GM12878 (cell line): ENCODE measurements around the gene NLRC3. TPM values are rescaled to one million over a fixed set of nuclear protein-coding genes. Genes with fewer than 3 reads are reported as not detected.

Source experiments
- ATAC-seq: fragments of 200-7000 bp; cut with Tn5 transposase; 3 replicates; pipeline ENCODE4 v1.9.1; 2020; ENCODE audit warnings: mild to moderate bottlenecking, moderate library complexity
- BruUV-seq: library from RNA; stranded (reverse); fragments of 400-500 nt; replicated peaks from 2 replicates; lab custom pipeline; 2021; lab: Mats Ljungman, UMichigan
- CTCF ChIA-PET: fragments of 300-600 bp; sonication (Branson Sonifier 250); formaldehyde crosslinking; extraction: SDS; loops from one replicate; lab custom pipeline; 2021; ENCODE audit warnings: inconsistent platforms; lab: Yijun Ruan, JAX
- POLR2A ChIA-PET: fragments of 350-600 bp; formaldehyde crosslinking; extraction: SDS; loops from one replicate; lab custom pipeline; 2021; ENCODE audit warnings: inconsistent platforms; lab: Charles Lee
- RAD21 ChIA-PET: fragments of 300-600 bp; sonication (Branson Sonifier 250); formaldehyde crosslinking; loops from one replicate; lab custom pipeline; 2023; ENCODE audit warnings: antibody characterized with exemption; ENCODE audit not compliant: unreplicated experiment; lab: Charles Lee
- SMC1A ChIA-PET: fragments of 300-600 bp; sonication (Branson Sonifier 250); formaldehyde crosslinking; loops from one replicate; lab custom pipeline; 2023; ENCODE audit not compliant: unreplicated experiment, uncharacterized antibody; lab: Charles Lee
- DNase-seq: peaks from one replicate; pipeline ENCODE4 v3.0.0-alpha.2; 2011; ENCODE audit warnings: low read depth, low spot score
- FAIRE-seq: peaks from 3 replicates; lab custom pipeline; 2011; peaks lifted over from hg19 to GRCh38; lab: Jason Lieb, UNC
- H2AFZ ChIP-seq: 2 replicates; pipeline ENCODE4 v1.6.0; 2011; ENCODE audit warnings: low read depth, low read length, control low read depth; ENCODE audit not compliant: control insufficient read depth
- H3K27ac ChIP-seq: 2 replicates; pipeline ENCODE4 v1.5.1; 2011; ENCODE audit warnings: control low read depth; ENCODE audit not compliant: control insufficient read depth, insufficient read depth
- H3K27me3 ChIP-seq, 2 experiments: replicated peaks in 1 of 2; 2 replicates each; pipeline versions ENCODE4 v1.6.0 to v1.6.1; 2011; ENCODE audit warnings: low read length in 1 of 2; ENCODE audit not compliant: control insufficient read depth in 2 of 2, insufficient read depth in 2 of 2
- H3K36me3 ChIP-seq, 2 experiments: 2 replicates each; pipeline ENCODE4 v1.5.1; 2011; ENCODE audit warnings: low read length in 1 of 2; ENCODE audit not compliant: control insufficient read depth in 2 of 2, insufficient read depth in 2 of 2
- H3K4me1 ChIP-seq: 2 replicates; pipeline ENCODE4 v1.6.1; 2011; ENCODE audit warnings: mild to moderate bottlenecking, low read length, moderate library complexity, mixed read lengths; ENCODE audit not compliant: control insufficient read depth, insufficient read depth
- H3K4me2 ChIP-seq: 2 replicates; pipeline ENCODE4 v1.6.0; 2011; ENCODE audit warnings: control low read depth; ENCODE audit not compliant: control insufficient read depth, insufficient read depth
- H3K4me3 ChIP-seq: fragments of 200-600 bp; sonication (generic); 2 replicates; pipeline ENCODE4 v1.5.1; 2016
- H3K79me2 ChIP-seq: 2 replicates; pipeline ENCODE4 v1.6.0; 2011; ENCODE audit warnings: low read length; ENCODE audit not compliant: control insufficient read depth, insufficient read depth
- H3K9ac ChIP-seq: 2 replicates; pipeline ENCODE4 v1.8.0; 2011; ENCODE audit warnings: low read length, control low read depth, mixed read lengths; ENCODE audit not compliant: control insufficient read depth, insufficient read depth
- H3K9me3 ChIP-seq: replicated peaks from 3 replicates; pipeline ENCODE4 v1.5.1; 2011; ENCODE audit warnings: mild to moderate bottlenecking, low read length; ENCODE audit not compliant: control insufficient read depth, insufficient read depth
- H4K20me1 ChIP-seq: 2 replicates; pipeline ENCODE4 v1.6.0; 2011; ENCODE audit not compliant: control insufficient read depth, insufficient read depth
- BACH1 ChIP-seq: fragments of 450-650 bp; IDR thresholded peaks from 2 replicates; pipeline ENCODE4 v1.6.1; 2017; ENCODE audit warnings: mild to moderate bottlenecking, borderline replicate concordance
- EGR1 ChIP-seq, 2 experiments: IDR thresholded peaks; 1 replicate in 1 of 2; 2 replicates in 1 of 2; pipeline ENCODE4 v1.6.1; 2011 to 2012; ENCODE audit warnings: low read depth in 2 of 2, low read length in 2 of 2, borderline replicate concordance in 1 of 2, mild to moderate bottlenecking in 1 of 2, moderate library complexity in 1 of 2
- EP300 ChIP-seq, 2 experiments: fragments of 150-350 bp in 1 of 2; IDR thresholded peaks; 2 replicates each; pipeline ENCODE4 v1.6.1; 2011 to 2012; ENCODE audit warnings: low read depth in 2 of 2, low read length in 2 of 2, borderline replicate concordance in 1 of 2, improper control_type of control experiment in 1 of 2, inconsistent platforms in 1 of 2; ENCODE audit not compliant: control insufficient read depth in 1 of 2
- EZH2 ChIP-seq: IDR thresholded peaks from 2 replicates; pipeline ENCODE4 v1.6.1; 2012; ENCODE audit warnings: low read depth, mild to moderate bottlenecking, control low read depth, inconsistent platforms, low read length, borderline replicate concordance; ENCODE audit not compliant: control insufficient read depth
- GATAD2B ChIP-seq: fragments of 450-650 bp; conservative IDR thresholded peaks from 2 replicates; pipeline ENCODE4 v1.6.1; 2017; ENCODE audit warnings: low read depth, mild to moderate bottlenecking, moderate library complexity
- IKZF2 ChIP-seq, 2 experiments: fragments of 450-650 bp; IDR thresholded peaks; 2 replicates each; pipeline ENCODE4 v1.6.1; 2017; ENCODE audit warnings: mild to moderate bottlenecking in 2 of 2, moderate library complexity in 2 of 2
- MEF2A ChIP-seq: IDR thresholded peaks from 2 replicates; pipeline ENCODE4 v1.6.1; 2011; ENCODE audit warnings: low read depth, mild to moderate bottlenecking, low read length, moderate library complexity; ENCODE audit not compliant: insufficient read depth
- MYB ChIP-seq: fragments of 150-350 bp; IDR thresholded peaks from 2 replicates; pipeline ENCODE4 v1.6.1; 2014; ENCODE audit warnings: mild to moderate bottlenecking, low read depth, low read length, borderline replicate concordance
- MYC ChIP-seq: IDR thresholded peaks from 2 replicates; pipeline ENCODE4 v1.6.1; 2011; ENCODE audit warnings: mild to moderate bottlenecking, low read length, moderate library complexity, inconsistent platforms; ENCODE audit not compliant: insufficient read depth, insufficient replicate concordance, insufficient read length, severe bottlenecking
- PAX5 ChIP-seq: IDR thresholded peaks from 2 replicates; pipeline ENCODE4 v1.6.1; 2011; ENCODE audit warnings: low read depth, low read length, borderline replicate concordance
- POLR2AphosphoS2 ChIP-seq: IDR thresholded peaks from 2 replicates; pipeline ENCODE4 v1.6.1; 2011; ENCODE audit warnings: low read depth, mild to moderate bottlenecking, low read length, improper control_type of control experiment, moderate library complexity
- RFX5 ChIP-seq: IDR thresholded peaks from 2 replicates; pipeline ENCODE4 v1.6.1; 2011; ENCODE audit warnings: low read depth, low read length, improper control_type of control experiment
- WGBS: methylation state at CpG from one replicate; pipeline ENCODE4 v1.1.6; 2016; ENCODE audit warnings: low lambda C conversion rate; ENCODE audit not compliant: insufficient replicate concordance, insufficient coverage; ENCODE audit errors: missing lambda C conversion rate; 5-methylcytosine and 5-hydroxymethylcytosine counted together
- in situ Hi-C: fragments of 300-500 bp; cut with MboI; formaldehyde crosslinking; loops from 9 replicates; pipeline ENCODE4 v1.14.3; 2018; ENCODE audit warnings: mixed read lengths
- intact Hi-C: fragments of 100-400 bp; cut with micrococcal nuclease; formaldehyde crosslinking; loops from one replicate; pipeline ENCODE4 v1.14.2; 2022; ENCODE audit not compliant: unreplicated experiment
- polyA plus RNA-seq, 11 experiments: library from polyadenylated mRNA; depleted of rRNA in 4 of 11; unstranded in 6 of 11; stranded (reverse) in 5 of 11; fragments of >200 nt; fragmentation: Nextera tagmentation in 4 of 11; fragmentation: Illumina TruSeq in 1 of 11; extraction: Ambion mirVana in 4 of 11; extraction: Trizol in 1 of 11; gene quantifications; 1 replicate in 1 of 11; 2 replicates in 10 of 11; pipeline versions ENCODE4 v1.2.1 to v1.2.3, GENCODE V29; 2011 to 2016; ENCODE audit warnings: inconsistent platforms in 2 of 11, missing spikeins in 2 of 11, low read depth in 1 of 11
- total RNA-seq, 4 experiments: library from RNA; depleted of rRNA in 3 of 4; stranded (reverse); fragments of >200 nt in 3 of 4; fragmentation: Illumina TruSeq in 1 of 4; extraction: Trizol in 1 of 4; gene quantifications; 2 replicates each; pipeline versions ENCODE4 v1.2.1 to v1.2.3, GENCODE V29; 2013 to 2021
- TF ChIP-seq, protein P1 (sequence below): fragments of 450-650 bp; IDR thresholded peaks from 2 replicates; pipeline ENCODE4 v1.6.1; 2017; ENCODE audit warnings: low read depth, mild to moderate bottlenecking, moderate library complexity
- TF ChIP-seq, protein P2 (sequence below): IDR thresholded peaks from 2 replicates; pipeline ENCODE4 v1.6.1; 2011; ENCODE audit warnings: low read depth, mild to moderate bottlenecking, low read length, moderate library complexity, borderline replicate concordance; ENCODE audit errors: extremely low read depth
- TF ChIP-seq, protein P3 (sequence below): fragments of 150-350 bp; IDR thresholded peaks from 2 replicates; pipeline ENCODE4 v1.6.1; 2014; ENCODE audit warnings: mild to moderate bottlenecking, low read depth, low read length
- TF ChIP-seq, protein P4 (sequence below): fragments of 450-650 bp; IDR thresholded peaks from 2 replicates; pipeline ENCODE4 v1.6.1; 2016; ENCODE audit warnings: mild to moderate bottlenecking

The NLRC3 gene
- total and polyA plus RNA-seq, 10 of the 15 experiments (the other 5 are each of a cell fraction or from before 2014, with no cell fraction given): 2.2 to 17.8 (median 7.6) TPM

DNA sequence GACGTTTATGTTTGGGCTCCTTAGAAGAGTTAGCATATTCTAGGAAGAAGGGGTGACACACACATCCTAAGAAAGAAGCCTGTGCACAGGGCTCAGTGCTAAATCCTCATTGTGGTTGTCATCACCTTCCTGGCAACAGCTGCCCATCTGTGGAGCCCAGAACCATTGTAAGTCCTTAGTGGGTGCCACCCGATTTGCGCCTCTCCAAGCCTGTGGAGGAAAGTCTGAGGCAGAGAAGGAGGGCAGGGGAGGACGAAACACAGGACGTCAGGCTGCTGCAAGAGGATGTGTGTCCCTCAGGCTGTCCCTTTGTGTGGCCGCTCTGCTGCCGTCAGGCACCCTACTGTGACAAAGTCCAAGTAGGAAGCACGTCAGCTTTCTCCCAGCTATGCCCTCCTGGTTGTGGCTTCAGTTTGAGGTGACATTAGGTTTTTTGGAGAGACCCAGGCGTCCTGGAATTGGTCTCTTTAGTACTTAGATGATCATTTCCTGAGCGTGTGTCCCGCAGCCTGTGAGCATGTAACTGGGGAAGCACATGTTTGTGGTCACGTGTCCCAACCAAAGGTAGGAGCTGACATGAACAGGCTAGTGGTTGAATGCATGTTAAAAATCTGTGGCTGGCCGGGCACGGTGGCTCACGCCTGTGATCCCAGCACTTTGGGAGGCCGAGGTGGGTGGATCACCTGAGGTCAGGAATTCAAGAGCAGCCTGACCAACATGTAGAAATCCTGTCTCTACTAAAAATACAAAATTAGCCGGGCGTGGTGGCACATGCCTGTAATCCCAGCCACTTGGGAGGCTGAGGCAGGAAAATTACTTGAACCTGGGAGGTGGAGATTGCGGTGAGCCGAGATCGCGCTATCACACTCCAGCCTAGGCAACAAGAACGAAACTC lies 65.7 kb downstream of the NLRC3 start:
- H3K9ac ChIP-seq: no peak overlapping the region
- ChIA-PET RAD21 (no interaction called here), POLR2A (interaction anchor here (0.6 kb wide), 1 partner anchor 102 kb away, joined by 4 read pairs; no protein-coding TSS in a partner anchor), CTCF (interaction anchor here (1.7 kb wide), 1 partner anchor 11 kb away, joined by 4 read pairs; the partner anchor contains the start of gene CLUAP1), SMC1A (interaction anchor here (1.4 kb wide), 1 partner anchor 10 kb away, joined by 5 read pairs; the partner anchor contains the start of gene CLUAP1)
- no peak overlapping the region for H3K27ac ChIP-seq
- H3K4me3 ChIP-seq: no peak overlapping the region
- FAIRE-seq (no peak), ATAC-seq (no peak), DNase-seq (no peak)
- H3K79me2 ChIP-seq: no peaks in the 10 kb centered on the region
- no peaks in the 10 kb centered on the region for H3K9me3 ChIP-seq
- H4K20me1 ChIP-seq: no peaks in the 10 kb centered on the region
- intact Hi-C loops: no loop called here
- H3K4me1 ChIP-seq: peaks cover 12% of the 10 kb centered on the region
- no TSS peak for BruUV-seq
- in situ Hi-C loops: no loop called here
- no peaks in the 10 kb centered on the region for H3K27me3 ChIP-seq
- no peak overlapping the region for H3K4me2 ChIP-seq
- WGBS: 94% methylated on average over 20 of the region's 23 CpGs
- peaks cover 0 to 3% of the 10 kb centered on the region in 2 experiments; a peak in 2 of 4 replicates for H3K36me3 ChIP-seq
- H2AFZ ChIP-seq: no peak overlapping the region
- TF ChIP-seq IKZF2 (IDR thresholded peaks at IDR 0.05) (no peak), MYC (no peak), POLR2AphosphoS2 (no peak), BACH1 (no peak), GATAD2B (no peak), EGR1 (IDR thresholded peaks at IDR 0.05; ENCODE audit: borderline replicate concordance in 1 of 2, low read depth in 2 of 2, low read length in 2 of 2) (no peak), EP300 (IDR thresholded peaks at IDR 0.05; ENCODE audit: borderline replicate concordance in 1 of 2, control insufficient read depth in 1 of 2, low read depth in 2 of 2, low read length in 2 of 2) (no peak), MEF2A (no peak), PAX5 (no peak), MYB (no peak), RFX5 (no peak), EZH2 (no peak)
- TF ChIP-seq, protein P1, sequence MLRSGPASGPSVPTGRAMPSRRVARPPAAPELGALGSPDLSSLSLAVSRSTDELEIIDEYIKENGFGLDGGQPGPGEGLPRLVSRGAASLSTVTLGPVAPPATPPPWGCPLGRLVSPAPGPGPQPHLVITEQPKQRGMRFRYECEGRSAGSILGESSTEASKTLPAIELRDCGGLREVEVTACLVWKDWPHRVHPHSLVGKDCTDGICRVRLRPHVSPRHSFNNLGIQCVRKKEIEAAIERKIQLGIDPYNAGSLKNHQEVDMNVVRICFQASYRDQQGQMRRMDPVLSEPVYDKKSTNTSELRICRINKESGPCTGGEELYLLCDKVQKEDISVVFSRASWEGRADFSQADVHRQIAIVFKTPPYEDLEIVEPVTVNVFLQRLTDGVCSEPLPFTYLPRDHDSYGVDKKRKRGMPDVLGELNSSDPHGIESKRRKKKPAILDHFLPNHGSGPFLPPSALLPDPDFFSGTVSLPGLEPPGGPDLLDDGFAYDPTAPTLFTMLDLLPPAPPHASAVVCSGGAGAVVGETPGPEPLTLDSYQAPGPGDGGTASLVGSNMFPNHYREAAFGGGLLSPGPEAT: no peak
- TF ChIP-seq, protein P2, sequence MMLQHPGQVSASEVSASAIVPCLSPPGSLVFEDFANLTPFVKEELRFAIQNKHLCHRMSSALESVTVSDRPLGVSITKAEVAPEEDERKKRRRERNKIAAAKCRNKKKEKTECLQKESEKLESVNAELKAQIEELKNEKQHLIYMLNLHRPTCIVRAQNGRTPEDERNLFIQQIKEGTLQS: no peak
- TF ChIP-seq, protein P3, sequence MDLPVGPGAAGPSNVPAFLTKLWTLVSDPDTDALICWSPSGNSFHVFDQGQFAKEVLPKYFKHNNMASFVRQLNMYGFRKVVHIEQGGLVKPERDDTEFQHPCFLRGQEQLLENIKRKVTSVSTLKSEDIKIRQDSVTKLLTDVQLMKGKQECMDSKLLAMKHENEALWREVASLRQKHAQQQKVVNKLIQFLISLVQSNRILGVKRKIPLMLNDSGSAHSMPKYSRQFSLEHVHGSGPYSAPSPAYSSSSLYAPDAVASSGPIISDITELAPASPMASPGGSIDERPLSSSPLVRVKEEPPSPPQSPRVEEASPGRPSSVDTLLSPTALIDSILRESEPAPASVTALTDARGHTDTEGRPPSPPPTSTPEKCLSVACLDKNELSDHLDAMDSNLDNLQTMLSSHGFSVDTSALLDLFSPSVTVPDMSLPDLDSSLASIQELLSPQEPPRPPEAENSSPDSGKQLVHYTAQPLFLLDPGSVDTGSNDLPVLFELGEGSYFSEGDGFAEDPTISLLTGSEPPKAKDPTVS: no peak
- TF ChIP-seq, protein P4, sequence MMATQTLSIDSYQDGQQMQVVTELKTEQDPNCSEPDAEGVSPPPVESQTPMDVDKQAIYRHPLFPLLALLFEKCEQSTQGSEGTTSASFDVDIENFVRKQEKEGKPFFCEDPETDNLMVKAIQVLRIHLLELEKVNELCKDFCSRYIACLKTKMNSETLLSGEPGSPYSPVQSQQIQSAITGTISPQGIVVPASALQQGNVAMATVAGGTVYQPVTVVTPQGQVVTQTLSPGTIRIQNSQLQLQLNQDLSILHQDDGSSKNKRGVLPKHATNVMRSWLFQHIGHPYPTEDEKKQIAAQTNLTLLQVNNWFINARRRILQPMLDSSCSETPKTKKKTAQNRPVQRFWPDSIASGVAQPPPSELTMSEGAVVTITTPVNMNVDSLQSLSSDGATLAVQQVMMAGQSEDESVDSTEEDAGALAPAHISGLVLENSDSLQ: no peak
